Stomach smooth muscle (tissue), 2 donors: ENCODE results near the gene ICAM1.

Experiments
- H3K27ac ChIP-seq: one replicate; pipeline ENCODE4 v1.7.0; 2013; ENCODE audit warnings: mild to moderate bottlenecking, low read length, inconsistent platforms
- H3K27me3 ChIP-seq, 2 donors: one replicate each; pipeline ENCODE4 v1.7.0; 2013; ENCODE audit warnings: low read length in 2 of 2; ENCODE audit not compliant: insufficient read depth in 2 of 2, control insufficient read depth in 1 of 2
- H3K36me3 ChIP-seq, 2 donors: one replicate each; pipeline ENCODE4 v1.7.0; 2013; ENCODE audit warnings: low read length in 2 of 2; ENCODE audit not compliant: control insufficient read depth in 2 of 2, insufficient read depth in 2 of 2
- H3K4me1 ChIP-seq: one replicate; pipeline ENCODE4 v1.7.0; 2013; ENCODE audit warnings: low read length; ENCODE audit not compliant: control insufficient read depth, insufficient read depth
- H3K4me3 ChIP-seq, 2 donors: one replicate each; pipeline ENCODE4 v1.7.0; 2013; ENCODE audit warnings: low read length in 2 of 2
- H3K9ac ChIP-seq, 2 donors: one replicate each; pipeline ENCODE4 v1.7.0; 2013; ENCODE audit warnings: low read length in 2 of 2, mild to moderate bottlenecking in 1 of 2
- H3K9me3 ChIP-seq, 2 donors: one replicate each; pipeline ENCODE4 v1.7.0; 2013; ENCODE audit warnings: low read length in 2 of 2; ENCODE audit not compliant: control insufficient read depth in 2 of 2
- donor health status: healthy.
- donor health status: Pancreatic carcinoma.

ICAM1 gene

DNA sequence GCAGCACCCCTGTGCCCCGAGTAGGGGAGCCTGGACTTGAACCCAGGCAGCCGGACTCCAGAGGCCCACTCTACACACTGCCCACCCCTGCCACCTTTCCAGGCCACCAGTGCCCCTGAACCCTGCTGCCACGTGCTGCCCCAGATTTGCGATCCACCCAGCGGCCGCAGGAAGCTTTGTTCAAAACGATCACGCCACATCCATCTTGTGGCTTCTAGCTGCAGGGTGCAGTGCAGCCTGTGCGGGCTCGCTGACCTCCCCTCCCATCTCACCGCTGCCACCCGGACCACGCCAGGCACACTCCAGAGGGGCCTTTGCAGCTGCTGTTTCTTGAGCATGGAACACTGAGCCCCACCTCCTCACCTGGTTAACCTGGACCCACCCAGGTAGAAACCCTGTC, 58.6 kb downstream of the ICAM1 start:
- Histone ChIP-seq H3K36me3 (peaks cover 40 to 41% of the 10 kb centered on the region in 2 donors), H3K27me3 (no peaks in the 10 kb centered on the region), H3K4me3 (no peak overlapping the region), H3K4me1 (peaks cover 24% of the 10 kb centered on the region), H3K27ac (no peak overlapping the region), H3K9ac (no peak overlapping the region), H3K9me3 (no peaks in the 10 kb centered on the region)

DNA sequence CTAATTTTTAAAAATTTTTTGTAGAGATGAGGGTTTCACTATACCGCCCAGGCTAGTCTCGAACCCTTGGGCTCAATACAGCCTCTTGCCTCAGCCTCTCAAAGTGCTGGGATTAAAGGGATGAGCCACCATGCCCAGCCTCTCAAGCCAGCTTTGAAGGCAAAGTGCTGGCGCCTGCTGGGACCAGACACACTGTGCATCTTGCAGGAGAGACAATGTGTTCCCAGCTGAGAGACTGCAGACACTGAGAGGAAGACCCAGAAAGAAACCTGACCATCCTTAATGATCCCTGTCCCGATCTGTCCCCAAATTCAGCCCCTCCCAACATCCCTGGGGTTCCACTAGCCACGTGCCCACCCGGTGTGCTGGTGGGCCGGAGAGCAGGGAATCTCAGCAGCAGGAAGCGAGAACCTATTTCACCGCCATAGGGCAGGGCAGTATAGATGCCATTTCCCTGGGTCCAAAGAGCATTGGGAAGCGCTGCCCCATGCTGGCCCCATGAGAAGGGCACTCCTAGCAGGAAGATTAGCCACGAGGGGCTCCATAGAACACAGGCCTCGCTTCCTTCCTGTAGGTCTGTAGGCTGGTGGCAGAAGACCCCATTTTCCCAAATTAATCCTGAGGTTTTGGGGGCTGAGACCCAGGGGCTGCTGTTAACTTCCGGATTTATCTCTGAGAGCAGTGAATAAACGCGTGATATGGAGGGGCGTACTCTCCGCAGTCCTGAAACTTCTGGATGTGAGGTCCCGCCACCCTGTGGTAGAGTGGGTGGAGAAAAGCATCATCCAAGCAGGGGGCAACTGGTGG, 61.4 kb downstream of the ICAM1 start:
- H3K4me1 ChIP-seq = peaks cover 31% of the 10 kb centered on the region
- no peaks in the 10 kb centered on the region for H3K27me3 ChIP-seq
- H3K9me3 ChIP-seq = no peaks in the 10 kb centered on the region
- peaks cover 27 to 28% of the 10 kb centered on the region in 2 donors for H3K36me3 ChIP-seq
- H3K27ac ChIP-seq = peak overlapping the region; percentile 82
- peak overlapping the region; percentile 54 to 75 for H3K9ac ChIP-seq
- peak overlapping the region; percentile 88 to 89 for H3K4me3 ChIP-seq

DNA sequence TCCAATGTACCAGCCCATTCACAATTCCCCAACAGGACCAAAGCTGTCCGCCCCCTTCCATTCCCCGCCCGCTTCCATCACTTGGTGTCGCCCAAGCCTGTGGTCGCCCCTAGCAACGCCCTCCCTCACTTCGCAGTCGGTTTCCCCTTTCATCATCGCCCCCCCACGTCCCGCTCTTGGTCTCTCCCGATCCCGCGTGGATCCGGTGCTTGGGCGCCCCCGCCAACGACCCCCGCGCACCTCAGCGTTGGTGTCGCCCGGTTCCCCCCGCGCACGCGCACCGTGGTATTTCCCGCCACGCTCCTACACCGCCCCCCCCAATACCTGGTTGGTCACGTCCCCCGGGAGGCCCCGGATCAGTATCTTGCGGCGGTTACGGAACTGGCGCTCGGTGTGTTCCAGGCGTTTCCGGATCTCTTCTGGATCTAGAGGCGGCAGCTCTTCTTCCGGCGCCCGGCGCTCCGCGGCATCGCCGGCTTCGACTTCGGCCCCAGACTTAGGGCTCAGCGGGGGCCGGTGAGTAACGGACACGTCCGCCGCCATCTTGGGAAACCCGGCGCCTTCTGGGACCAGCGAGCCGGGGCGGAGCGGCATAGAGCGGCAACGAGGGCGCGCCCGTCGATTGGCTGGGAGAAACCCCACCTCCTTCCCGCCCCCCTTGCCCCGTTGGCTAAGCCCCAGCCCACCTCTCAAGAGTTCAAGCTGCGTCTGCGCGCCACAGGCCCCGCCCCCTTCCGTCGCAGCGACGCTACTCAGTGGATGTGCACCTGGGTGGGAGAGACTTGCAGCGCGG, 62.2 kb downstream of the ICAM1 start, which contains the start of gene RAVER1:
TSS of gene RAVER1 (minus strand) at position 565 of the 793 bp plus-strand sequence. CDS start at position 543, 22 bp downstream.
- Histone ChIP-seq H3K27me3 (no peaks in the 10 kb centered on the region), H3K9ac (peak within 1 kb of the TSS; percentile 54 to 75), H3K4me3 (peak within 1 kb of the TSS; percentile 89 to 91), H3K27ac (peak within 1 kb of the TSS; percentile 82), H3K4me1 (peaks cover 31% of the 10 kb centered on the region), H3K36me3 (peaks cover 19 to 20% of the 10 kb centered on the region in 2 donors), H3K9me3 (no peaks in the 10 kb centered on the region)

DNA sequence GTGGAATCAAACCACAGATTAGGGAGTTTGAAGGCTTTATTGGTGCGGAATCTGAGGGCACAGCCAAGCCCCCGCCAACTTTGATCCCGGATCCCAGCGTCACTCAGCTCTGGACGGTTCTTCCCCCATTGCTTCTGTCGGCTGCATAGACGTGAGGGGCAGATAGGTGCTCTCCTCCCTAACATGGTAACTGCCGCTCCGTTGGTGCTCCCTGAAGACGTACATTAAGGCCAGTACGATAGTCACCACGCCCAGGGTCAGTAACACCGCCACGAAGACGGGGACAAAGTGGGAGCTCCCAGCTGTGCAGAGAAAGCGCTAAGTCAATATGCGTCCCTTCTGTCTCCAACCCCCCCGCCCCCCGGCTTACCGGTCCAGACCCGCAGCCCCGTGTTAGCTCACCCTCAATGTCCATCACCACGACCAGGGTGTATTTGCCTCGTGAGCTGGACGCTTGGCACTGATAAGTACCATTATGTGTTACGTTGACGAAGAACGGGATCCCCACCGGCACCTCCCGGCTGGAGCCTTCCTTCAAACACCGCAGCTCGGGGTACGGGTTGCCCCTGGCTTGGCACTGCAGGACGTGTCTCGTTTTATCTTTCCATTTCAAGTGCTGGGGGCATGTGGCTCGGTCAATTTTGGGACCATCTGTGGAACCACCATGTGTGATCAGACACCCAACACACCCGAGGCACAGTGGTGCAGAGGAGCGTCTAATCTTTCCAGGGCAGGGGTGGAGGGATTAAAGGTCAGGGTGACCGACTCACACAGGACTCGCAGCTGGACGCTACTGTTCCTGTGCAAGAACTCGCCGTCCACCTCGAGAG, 63.1 kb downstream of the ICAM1 start:
- Histone ChIP-seq H3K4me1 (peaks cover 31% of the 10 kb centered on the region), H3K9me3 (no peaks in the 10 kb centered on the region), H3K27ac (peak overlapping the region; percentile 82), H3K36me3 (peaks cover 12% of the 10 kb centered on the region in 2 donors), H3K9ac (peak overlapping the region; percentile 54 to 55), H3K27me3 (no peaks in the 10 kb centered on the region), H3K4me3 (peak overlapping the region; percentile 89 to 91)

DNA sequence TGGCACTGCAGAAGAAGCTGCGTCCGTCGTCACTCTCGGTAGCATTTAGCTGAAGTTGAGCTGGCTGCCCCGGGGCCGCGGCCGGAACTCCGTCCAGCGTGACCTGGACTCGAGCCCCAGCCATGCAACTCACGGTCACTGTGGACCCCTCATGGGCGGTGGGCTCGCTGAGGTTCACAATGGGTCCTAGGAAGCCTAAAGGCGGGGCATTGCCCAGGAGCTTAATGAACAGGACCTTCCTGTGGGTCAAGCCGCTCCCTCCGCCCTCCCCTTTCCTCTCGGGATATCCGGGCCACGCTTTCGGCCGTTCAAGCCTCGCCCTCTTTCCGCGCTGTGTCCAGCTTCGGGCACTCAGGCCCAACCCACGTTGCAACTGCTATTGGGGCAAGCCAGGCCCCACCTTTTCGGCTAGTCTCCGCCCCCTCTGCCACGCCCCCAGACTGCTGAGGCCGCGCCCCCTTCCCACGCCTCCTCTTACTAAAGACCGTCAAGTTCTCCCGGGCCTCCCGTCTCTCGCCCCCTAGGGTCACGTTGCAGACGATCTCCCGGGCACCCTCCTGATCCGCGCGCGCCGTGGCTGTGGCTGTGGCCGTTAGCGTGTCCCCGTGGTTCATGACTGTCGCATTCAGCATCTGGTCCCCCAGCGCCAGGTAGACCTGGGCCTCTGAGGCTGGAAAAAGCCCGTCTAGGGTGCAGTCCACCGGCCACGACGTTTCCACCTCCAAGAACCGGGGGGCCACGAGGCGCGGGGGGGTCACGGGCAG, 63.9 kb downstream of the ICAM1 start:
- H3K4me3 ChIP-seq = peak overlapping the region; percentile 89 to 91
- no peak overlapping the region for H3K27ac ChIP-seq
- no peaks in the 10 kb centered on the region for H3K27me3 ChIP-seq
- peaks cover 31% of the 10 kb centered on the region for H3K4me1 ChIP-seq
- H3K36me3 ChIP-seq = peaks cover 4 to 6% of the 10 kb centered on the region in 2 donors
- H3K9ac ChIP-seq = peak overlapping the region; percentile 50 to 55
- H3K9me3 ChIP-seq = no peaks in the 10 kb centered on the region

DNA sequence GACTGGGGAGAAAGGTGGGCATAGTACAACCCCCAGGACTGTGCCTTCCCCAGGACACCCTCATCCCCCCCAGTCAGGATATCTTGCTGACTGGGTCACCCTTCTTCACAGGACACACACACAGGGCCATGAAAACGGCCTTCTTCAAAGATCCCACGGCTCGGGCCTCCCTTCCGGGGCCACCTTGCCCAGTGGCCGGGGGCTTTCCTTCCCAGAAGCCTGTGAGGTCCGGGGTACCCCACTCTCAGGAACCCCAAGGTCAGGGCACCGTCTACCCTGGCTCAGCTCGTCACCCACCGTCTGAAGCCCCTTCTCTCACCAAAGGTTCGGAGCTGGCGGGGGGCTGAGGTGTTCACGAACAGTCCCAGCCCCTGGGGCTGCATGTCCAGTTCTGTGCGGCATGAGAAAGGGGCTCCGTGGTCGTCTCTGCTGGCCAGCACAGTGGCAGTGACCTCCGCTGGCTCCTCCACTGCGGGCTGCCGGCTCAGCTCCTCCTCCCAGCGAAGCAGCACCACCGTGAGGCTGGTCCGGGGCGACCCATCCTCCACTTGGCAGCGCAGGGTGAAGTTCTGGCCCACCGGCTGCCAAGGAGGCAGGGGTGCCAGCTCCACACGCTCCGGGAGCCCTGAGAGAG, 64.5 kb downstream of the ICAM1 start:
- Histone ChIP-seq H3K27me3 (no peaks in the 10 kb centered on the region), H3K27ac (no peak overlapping the region), H3K36me3 (peaks cover 0 to under 1% of the 10 kb centered on the region in 2 donors), H3K9ac (no peak overlapping the region), H3K4me1 (peaks cover 31% of the 10 kb centered on the region), H3K4me3 (peak overlapping the region in 1 of 2 donors; percentile 91), H3K9me3 (no peaks in the 10 kb centered on the region)
